K562 (cell line): ENCODE results near the gene TMED8. TPM values are rescaled to one million over a fixed set of nuclear protein-coding genes. Genes with fewer than 3 reads are reported as not detected.

ENCODE experiments used
- TEAD4 ChIP-seq, 2 experiments: sonication (generic) in 1 of 2; formaldehyde crosslinking in 1 of 2; IDR thresholded peaks; 2 replicates each; pipeline versions ENCODE4 v1.6.1 to v1.8.0; 2012 to 2022; ENCODE audit warnings: borderline replicate concordance in 1 of 2, inconsistent platforms in 1 of 2, low read length in 1 of 2, mild to moderate bottlenecking in 1 of 2, missing genetic modification reagents in 1 of 2
- USF1 ChIP-seq: sonication (generic); formaldehyde crosslinking; IDR thresholded peaks from 2 replicates; pipeline ENCODE4 v1.9.0; 2022; ENCODE audit warnings: mild to moderate bottlenecking, missing genetic modification reagents
- USF2 ChIP-seq: sonication (generic); formaldehyde crosslinking; IDR thresholded peaks from 2 replicates; pipeline ENCODE4 v1.5.0; 2020; ENCODE audit warnings: missing genetic modification reagents
- ZBTB8A ChIP-seq: fragments of 450-650 bp; IDR thresholded peaks from 2 replicates; pipeline ENCODE4 v1.6.1; 2018; ENCODE audit warnings: mild to moderate bottlenecking, moderate library complexity; ENCODE audit not compliant: partially characterized antibody
- ZFPM2 ChIP-seq: fragments of 250-450 bp; sonication (Bioruptor Pico); IDR thresholded peaks from 2 replicates; pipeline ENCODE4 v1.5.1; 2022; ENCODE audit warnings: mild to moderate bottlenecking
- polyA plus RNA-seq, 8 experiments: library from polyadenylated mRNA; depleted of rRNA in 4 of 8; stranded (reverse) in 5 of 8; unstranded in 3 of 8; fragments of >200 nt; fragmentation: Nextera tagmentation in 2 of 8; fragmentation: Illumina TruSeq in 1 of 8; extraction: Ambion mirVana in 2 of 8; extraction: Trizol in 1 of 8; gene quantifications; 2 replicates each; pipeline versions ENCODE4 v1.2.1 to v1.2.3, GENCODE V29; 2011 to 2014; ENCODE audit warnings: inconsistent platforms in 1 of 8, missing spikeins in 1 of 8
- total RNA-seq, 7 experiments: library from RNA; depleted of rRNA in 6 of 7; stranded (reverse); fragments of >200 nt in 6 of 7; fragmentation: Illumina TruSeq in 2 of 7; extraction: Trizol in 2 of 7; gene quantifications; 2 replicates each; pipeline versions ENCODE4 v1.2.1 to v1.2.3, GENCODE V29; 2011 to 2021; ENCODE audit warnings: low replicate concordance in 1 of 7
- TF ChIP-seq, protein P1 (sequence below), 2 experiments: fragments of 450-650 bp; IDR thresholded peaks; 2 replicates each; pipeline ENCODE4 v1.6.1; 2016; ENCODE audit warnings: mild to moderate bottlenecking in 2 of 2, borderline replicate concordance in 1 of 2, low read depth in 1 of 2, moderate library complexity in 1 of 2
- TF ChIP-seq, protein P2 (sequence below): sonication (generic); formaldehyde crosslinking; IDR thresholded peaks from 2 replicates; pipeline ENCODE4 v1.8.0; 2022; ENCODE audit warnings: mild to moderate bottlenecking, missing genetic modification reagents

The TMED8 gene
- total and polyA plus RNA-seq, 9 of the 15 experiments (the other 6 are each of a cell fraction or from before 2014, with no cell fraction given) = 3.3 to 17.4 (median 12.0) TPM

DNA sequence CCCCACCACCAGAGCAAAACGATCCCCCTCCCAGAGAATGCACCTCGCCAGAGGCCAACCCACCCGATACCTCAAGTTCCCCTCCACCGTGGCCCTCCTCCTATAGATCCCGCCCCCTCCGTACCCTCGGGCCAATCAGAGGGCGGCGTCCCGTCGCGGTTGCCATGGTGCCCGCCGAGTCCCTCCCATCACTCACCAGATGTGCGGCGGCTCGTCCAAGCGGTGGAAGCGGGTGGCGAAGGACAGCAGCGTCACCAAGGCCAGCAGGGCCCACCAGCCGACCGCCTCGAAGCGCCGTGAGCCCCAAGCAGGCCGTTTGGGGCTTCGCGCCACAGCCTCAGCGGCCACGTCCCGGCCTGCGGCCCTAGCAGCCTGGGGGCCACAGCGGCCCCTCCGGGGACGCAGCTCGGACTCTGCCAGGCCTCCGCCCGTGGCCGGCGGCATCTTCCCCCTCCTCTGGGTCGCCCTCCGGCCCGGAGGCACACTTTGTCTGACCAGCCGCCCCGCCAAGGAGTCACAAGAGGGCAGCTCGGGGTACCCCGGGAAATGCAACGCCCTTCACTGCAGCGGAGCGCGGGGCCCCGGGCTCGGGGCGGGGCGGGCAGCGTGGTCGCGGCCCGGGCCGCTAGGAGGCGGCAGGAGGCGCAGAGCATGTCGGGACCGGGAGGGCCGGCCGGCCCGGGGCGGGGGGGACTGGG, 56.5 kb downstream of the TMED8 start, which contains the start of gene POMT2 (continued):
- no peak for TF ChIP-seq ZBTB8A
- peak; percentile 37; the same call in 1 of the 2 replicates for TF ChIP-seq USF1
- TF ChIP-seq, protein P1, sequence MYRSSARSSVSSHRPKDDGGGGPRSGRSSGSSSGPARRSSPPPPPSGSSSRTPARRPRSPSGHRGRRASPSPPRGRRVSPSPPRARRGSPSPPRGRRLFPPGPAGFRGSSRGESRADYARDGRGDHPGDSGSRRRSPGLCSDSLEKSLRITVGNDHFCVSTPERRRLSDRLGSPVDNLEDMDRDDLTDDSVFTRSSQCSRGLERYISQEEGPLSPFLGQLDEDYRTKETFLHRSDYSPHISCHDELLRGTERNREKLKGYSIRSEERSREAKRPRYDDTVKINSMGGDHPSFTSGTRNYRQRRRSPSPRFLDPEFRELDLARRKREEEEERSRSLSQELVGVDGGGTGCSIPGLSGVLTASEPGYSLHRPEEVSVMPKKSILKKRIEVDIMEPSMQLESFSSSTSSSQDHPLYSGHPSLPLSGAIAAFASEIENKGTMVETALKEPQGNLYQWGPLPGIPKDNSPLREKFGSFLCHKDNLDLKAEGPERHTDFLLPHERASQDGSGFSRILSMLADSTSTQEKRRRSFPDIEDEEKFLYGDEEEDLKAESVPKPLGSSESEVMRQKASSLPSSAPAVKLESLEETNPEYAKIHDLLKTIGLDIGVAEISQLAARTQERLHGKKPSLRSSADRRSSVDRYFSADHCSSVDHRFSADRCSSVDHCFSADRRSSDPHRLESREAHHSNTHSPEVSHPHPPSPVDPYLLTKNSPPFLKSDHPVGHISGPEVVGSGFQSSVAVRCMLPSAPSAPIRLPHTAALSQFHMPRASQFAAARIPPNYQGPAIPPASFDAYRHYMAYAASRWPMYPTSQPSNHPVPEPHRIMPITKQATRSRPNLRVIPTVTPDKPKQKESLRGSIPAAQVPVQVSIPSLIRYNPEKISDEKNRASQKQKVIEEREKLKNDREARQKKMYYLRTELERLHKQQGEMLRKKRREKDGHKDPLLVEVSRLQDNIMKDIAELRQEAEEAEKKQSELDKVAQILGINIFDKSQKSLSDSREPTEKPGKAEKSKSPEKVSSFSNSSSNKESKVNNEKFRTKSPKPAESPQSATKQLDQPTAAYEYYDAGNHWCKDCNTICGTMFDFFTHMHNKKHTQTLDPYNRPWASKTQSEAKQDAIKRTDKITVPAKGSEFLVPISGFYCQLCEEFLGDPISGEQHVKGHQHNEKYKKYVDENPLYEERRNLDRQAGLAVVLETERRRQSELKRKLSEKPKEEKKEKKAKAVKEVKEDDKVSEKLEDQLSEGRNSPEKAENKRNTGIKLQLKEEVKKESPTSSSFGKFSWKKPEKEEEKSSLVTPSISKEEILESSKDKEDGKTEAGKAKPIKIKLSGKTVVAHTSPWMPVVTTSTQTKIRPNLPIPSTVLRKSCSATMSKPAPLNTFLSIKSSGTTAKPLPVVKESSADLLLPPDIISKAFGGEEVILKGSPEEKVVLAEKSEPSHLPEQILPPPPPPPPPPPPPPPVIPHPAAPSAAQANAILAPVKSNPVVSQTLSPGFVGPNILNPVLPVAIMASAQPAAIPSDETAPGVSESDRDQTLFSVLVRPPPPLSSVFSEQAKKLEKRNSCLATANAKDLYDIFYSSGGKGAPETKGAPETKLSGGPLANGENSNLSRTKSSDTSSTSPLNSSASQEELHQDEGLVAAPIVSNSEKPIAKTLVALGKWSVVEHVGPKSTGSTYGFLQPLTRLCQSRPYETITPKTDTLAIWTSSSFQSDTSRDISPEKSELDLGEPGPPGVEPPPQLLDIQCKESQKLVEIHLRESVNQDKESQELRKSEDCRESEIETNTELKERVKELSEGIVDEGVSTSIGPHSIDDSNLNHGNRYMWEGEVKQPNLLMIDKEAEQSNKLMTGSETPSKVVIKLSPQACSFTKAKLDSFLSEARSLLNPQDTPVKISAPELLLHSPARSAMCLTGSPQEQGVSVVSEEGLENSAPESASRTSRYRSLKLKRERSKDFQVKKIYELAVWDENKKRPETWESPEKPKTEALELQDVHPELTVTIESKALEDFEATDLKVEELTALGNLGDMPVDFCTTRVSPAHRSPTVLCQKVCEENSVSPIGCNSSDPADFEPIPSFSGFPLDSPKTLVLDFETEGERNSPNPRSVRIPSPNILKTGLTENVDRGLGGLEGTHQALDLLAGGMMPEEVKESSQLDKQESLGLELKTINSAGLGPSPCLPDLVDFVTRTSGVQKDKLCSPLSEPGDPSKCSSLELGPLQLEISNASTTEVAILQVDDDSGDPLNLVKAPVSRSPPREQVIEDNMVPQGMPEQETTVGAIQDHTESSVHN (IDR thresholded peaks at IDR 0.05; ENCODE audit: borderline replicate concordance in 1 of 2, low read depth in 1 of 2) = no peak
- no peak for TF ChIP-seq ZFPM2
- no peak for TF ChIP-seq TEAD4 (IDR thresholded peaks at IDR 0.05; ENCODE audit: low read length)
- peak; percentile 58; the same call in 1 of the 2 replicates for TF ChIP-seq TEAD4 (CRISPR knock-in tag; IDR thresholded peaks at IDR 0.05; ENCODE audit: borderline replicate concordance)
- TF ChIP-seq, protein P2, sequence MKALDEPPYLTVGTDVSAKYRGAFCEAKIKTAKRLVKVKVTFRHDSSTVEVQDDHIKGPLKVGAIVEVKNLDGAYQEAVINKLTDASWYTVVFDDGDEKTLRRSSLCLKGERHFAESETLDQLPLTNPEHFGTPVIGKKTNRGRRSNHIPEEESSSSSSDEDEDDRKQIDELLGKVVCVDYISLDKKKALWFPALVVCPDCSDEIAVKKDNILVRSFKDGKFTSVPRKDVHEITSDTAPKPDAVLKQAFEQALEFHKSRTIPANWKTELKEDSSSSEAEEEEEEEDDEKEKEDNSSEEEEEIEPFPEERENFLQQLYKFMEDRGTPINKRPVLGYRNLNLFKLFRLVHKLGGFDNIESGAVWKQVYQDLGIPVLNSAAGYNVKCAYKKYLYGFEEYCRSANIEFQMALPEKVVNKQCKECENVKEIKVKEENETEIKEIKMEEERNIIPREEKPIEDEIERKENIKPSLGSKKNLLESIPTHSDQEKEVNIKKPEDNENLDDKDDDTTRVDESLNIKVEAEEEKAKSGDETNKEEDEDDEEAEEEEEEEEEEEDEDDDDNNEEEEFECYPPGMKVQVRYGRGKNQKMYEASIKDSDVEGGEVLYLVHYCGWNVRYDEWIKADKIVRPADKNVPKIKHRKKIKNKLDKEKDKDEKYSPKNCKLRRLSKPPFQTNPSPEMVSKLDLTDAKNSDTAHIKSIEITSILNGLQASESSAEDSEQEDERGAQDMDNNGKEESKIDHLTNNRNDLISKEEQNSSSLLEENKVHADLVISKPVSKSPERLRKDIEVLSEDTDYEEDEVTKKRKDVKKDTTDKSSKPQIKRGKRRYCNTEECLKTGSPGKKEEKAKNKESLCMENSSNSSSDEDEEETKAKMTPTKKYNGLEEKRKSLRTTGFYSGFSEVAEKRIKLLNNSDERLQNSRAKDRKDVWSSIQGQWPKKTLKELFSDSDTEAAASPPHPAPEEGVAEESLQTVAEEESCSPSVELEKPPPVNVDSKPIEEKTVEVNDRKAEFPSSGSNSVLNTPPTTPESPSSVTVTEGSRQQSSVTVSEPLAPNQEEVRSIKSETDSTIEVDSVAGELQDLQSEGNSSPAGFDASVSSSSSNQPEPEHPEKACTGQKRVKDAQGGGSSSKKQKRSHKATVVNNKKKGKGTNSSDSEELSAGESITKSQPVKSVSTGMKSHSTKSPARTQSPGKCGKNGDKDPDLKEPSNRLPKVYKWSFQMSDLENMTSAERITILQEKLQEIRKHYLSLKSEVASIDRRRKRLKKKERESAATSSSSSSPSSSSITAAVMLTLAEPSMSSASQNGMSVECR (CRISPR knock-in tag) = peak; percentile 94
- no peak for TF ChIP-seq USF2 (CRISPR knock-in tag)
